Hepatocyte (in vitro differentiated cells): ENCODE measurements around the gene ZMYM2. TPM values are rescaled to one million over a fixed set of nuclear protein-coding genes. Genes with fewer than 3 reads are reported as not detected.
A peak's percentile ranks its signal among the peaks of the same experiment; 100 is the strongest.

Source experiments
- DNase-seq: peaks from one replicate; pipeline ENCODE4 v3.0.0-alpha.2; 2016; ENCODE audit warnings: low spot score
- H2AFZ ChIP-seq: fragments of 200-600 bp; sonication (generic); 2 replicates; pipeline ENCODE4 v1.6.0; 2016; ENCODE audit warnings: antibody characterized with exemption, mild to moderate bottlenecking
- H3K27ac ChIP-seq: fragments of 200-600 bp; sonication (generic); 2 replicates; pipeline ENCODE4 v1.5.1; 2016; ENCODE audit warnings: mild to moderate bottlenecking
- H3K27me3 ChIP-seq: fragments of 200-600 bp; sonication (generic); 2 replicates; pipeline ENCODE4 v1.6.1; 2016
- H3K36me3 ChIP-seq: fragments of 200-600 bp; sonication (generic); replicated peaks from 2 replicates; pipeline ENCODE4 v1.5.1; 2016; ENCODE audit warnings: low read depth; ENCODE audit not compliant: insufficient read depth
- H3K4me1 ChIP-seq: fragments of 200-600 bp; sonication (generic); 2 replicates; pipeline ENCODE4 v1.5.1; 2016; ENCODE audit warnings: mild to moderate bottlenecking, moderate library complexity; ENCODE audit not compliant: insufficient read depth
- H3K4me2 ChIP-seq: fragments of 200-600 bp; sonication (generic); 2 replicates; pipeline ENCODE4 v1.6.0; 2016
- H3K4me3 ChIP-seq: fragments of 200-600 bp; sonication (generic); 2 replicates; pipeline ENCODE4 v1.5.1; 2016; ENCODE audit warnings: mild to moderate bottlenecking
- H3K79me2 ChIP-seq: fragments of 200-600 bp; sonication (generic); 2 replicates; pipeline ENCODE4 v1.6.0; 2017; ENCODE audit warnings: mild to moderate bottlenecking
- H3K9me2 ChIP-seq: fragments of 200-600 bp; sonication (generic); replicated peaks from 2 replicates; pipeline ENCODE4 v1.6.0; 2017; ENCODE audit warnings: mild to moderate bottlenecking; ENCODE audit not compliant: insufficient read depth
- H3K9me3 ChIP-seq: fragments of 200-600 bp; sonication (generic); 2 replicates; pipeline ENCODE4 v1.5.1; 2016; ENCODE audit warnings: low read depth, mild to moderate bottlenecking
- H4K20me1 ChIP-seq: fragments of 200-600 bp; sonication (generic); 2 replicates; pipeline ENCODE4 v1.6.0; 2016; ENCODE audit warnings: mild to moderate bottlenecking; ENCODE audit not compliant: insufficient read depth, poor library complexity, severe bottlenecking
- CTCF ChIP-seq: fragments of 200-600 bp; sonication (generic); IDR thresholded peaks from 2 replicates; pipeline ENCODE4 v1.5.1; 2016; ENCODE audit warnings: antibody characterized with exemption, mild to moderate bottlenecking; ENCODE audit not compliant: poor library complexity
- EZH2 ChIP-seq: fragments of 200-600 bp; sonication (generic); IDR thresholded peaks from 2 replicates; pipeline ENCODE4 v1.6.1; 2016; ENCODE audit warnings: antibody characterized with exemption, mild to moderate bottlenecking, borderline replicate concordance
- EZH2phosphoT487 ChIP-seq: fragments of 200-600 bp; sonication (generic); IDR thresholded peaks from one replicate; pipeline ENCODE4 v1.6.1; 2018; ENCODE audit warnings: antibody characterized with exemption, mild to moderate bottlenecking, low read depth, moderate library complexity; ENCODE audit not compliant: unreplicated experiment, severe bottlenecking
- WGBS: methylation state at CpG from one replicate; pipeline ENCODE4 v1.1.6; 2016; ENCODE audit warnings: low lambda C conversion rate; ENCODE audit errors: missing lambda C conversion rate; 5-methylcytosine and 5-hydroxymethylcytosine counted together
- polyA plus RNA-seq: library from polyadenylated mRNA; unstranded; fragments of >200 nt; fragmentation: Nextera tagmentation; extraction: Ambion mirVana; gene quantifications from 2 replicates; pipeline ENCODE4 v1.2.1, GENCODE V29; 2016
- total RNA-seq: library from RNA; depleted of rRNA; stranded (reverse); fragments of >200 nt; gene quantifications from 2 replicates; pipeline ENCODE4 v1.2.3, GENCODE V29; 2014

ZMYM2 gene
- total and polyA plus RNA-seq, 2 experiments from 2014 or later, result 25.2 to 91.1 TPM

GRCh38 chr13:20000062-20000552, 41.6 kb downstream of the ZMYM2 start:
- no peak overlapping the region for H3K4me2 ChIP-seq
- TF ChIP-seq EZH2 (no peak), CTCF (no peak), EZH2phosphoT487 (no peak)
- H3K79me2 ChIP-seq, result peaks cover 90% of the 10 kb centered on the region
- peaks cover 21% of the 10 kb centered on the region for H3K4me1 ChIP-seq
- no peak overlapping the region for H3K27ac ChIP-seq
- no peak overlapping the region for H3K4me3 ChIP-seq
- no peak for DNase-seq
- WGBS, result 73% methylated on average over 5 of the region's 5 CpGs
- no peaks in the 10 kb centered on the region for H3K27me3 ChIP-seq
- H3K9me3 ChIP-seq, result no peaks in the 10 kb centered on the region
- H3K9me2 ChIP-seq, result no peaks in the 10 kb centered on the region
- no peak overlapping the region for H2AFZ ChIP-seq
- no peaks in the 10 kb centered on the region for H3K36me3 ChIP-seq
- peaks cover 60% of the 10 kb centered on the region for H4K20me1 ChIP-seq

- Histone ChIP-seq H4K20me1 (peaks cover 59% of the 10 kb centered on the region), H3K4me1 (peaks cover 21% of the 10 kb centered on the region), H3K36me3 (peaks cover 8% of the 10 kb centered on the region), H2AFZ (no peak overlapping the region), H3K4me2 (peak overlapping the region; percentile 42), H3K4me3 (no peak overlapping the region), H3K79me2 (peaks cover 80% of the 10 kb centered on the region), H3K27me3 (no peaks in the 10 kb centered on the region), H3K27ac (peak overlapping the region; percentile 16), H3K9me2 (no peaks in the 10 kb centered on the region), H3K9me3 (no peaks in the 10 kb centered on the region)
- TF ChIP-seq EZH2 (no peak), CTCF (no peak), EZH2phosphoT487 (no peak)
- 53% methylated on average over 4 of the region's 4 CpGs for WGBS
- no peak for DNase-seq
These were observed 43.1 kb downstream of the ZMYM2 start for GRCh38 chr13:20001366-20002190.

GRCh38 chr13:20002787-20003186, 44.3 kb downstream of the ZMYM2 start:
- peak overlapping the region; percentile 6 for H3K27ac ChIP-seq
- DNase-seq, result no peak
- WGBS, result 39% methylated on average over 3 of the region's 3 CpGs

More at GRCh38 chr13:20002787-20003186, 44.3 kb downstream of the ZMYM2 start:
- Histone ChIP-seq H2AFZ (no peak overlapping the region), H3K36me3 (peaks cover 10% of the 10 kb centered on the region), H4K20me1 (peaks cover 47% of the 10 kb centered on the region), H3K9me2 (no peaks in the 10 kb centered on the region), H3K4me2 (no peak overlapping the region), H3K27me3 (no peaks in the 10 kb centered on the region), H3K79me2 (peaks cover 74% of the 10 kb centered on the region), H3K9me3 (no peaks in the 10 kb centered on the region), H3K4me3 (no peak overlapping the region), H3K4me1 (peaks cover 21% of the 10 kb centered on the region)
- TF ChIP-seq CTCF (no peak), EZH2phosphoT487 (no peak), EZH2 (no peak)
